Esophagus mucosa (tissue), 1 donor: ENCODE data around the gene MAPK14. TPM values are rescaled to one million over a fixed set of nuclear protein-coding genes. Genes with fewer than 3 reads are reported as not detected.
A peak's percentile ranks its signal among the peaks of the same experiment; 100 is the strongest.

Source experiments
- ATAC-seq: fragments of 200-7000 bp; cut with Tn5 transposase; one replicate; pipeline ENCODE4 v1.9.1; 2020
- total RNA-seq: library from RNA; stranded (reverse); gene quantifications from one replicate; pipeline ENCODE4 v1.2.4, GENCODE V29; 2023
- donor health status: DM: yes; HTN: yes; CAD: no.

MAPK14 gene
- total RNA-seq, 1 donor from 2014 or later = 39.9 TPM

DNA sequence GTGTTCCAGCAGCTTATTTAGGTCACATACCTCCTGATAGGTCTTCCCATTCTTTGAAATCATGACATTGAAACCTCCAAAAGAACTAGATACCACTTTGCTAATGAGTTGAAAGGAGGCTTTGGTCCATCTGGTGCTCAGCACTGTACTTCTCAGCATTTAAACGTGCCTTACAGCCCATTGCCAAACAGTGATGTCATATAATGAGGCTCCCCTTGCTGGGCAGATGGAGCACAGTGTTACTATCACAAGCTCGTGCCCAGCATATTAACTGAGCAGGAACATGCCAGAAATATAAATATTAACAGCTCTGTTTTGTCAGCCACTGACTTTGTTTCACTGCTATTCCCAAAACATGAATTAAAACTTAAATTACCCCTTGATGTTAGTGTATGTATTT is 77.2 kb downstream of the MAPK14 start:
- ATAC-seq = no peak

DNA sequence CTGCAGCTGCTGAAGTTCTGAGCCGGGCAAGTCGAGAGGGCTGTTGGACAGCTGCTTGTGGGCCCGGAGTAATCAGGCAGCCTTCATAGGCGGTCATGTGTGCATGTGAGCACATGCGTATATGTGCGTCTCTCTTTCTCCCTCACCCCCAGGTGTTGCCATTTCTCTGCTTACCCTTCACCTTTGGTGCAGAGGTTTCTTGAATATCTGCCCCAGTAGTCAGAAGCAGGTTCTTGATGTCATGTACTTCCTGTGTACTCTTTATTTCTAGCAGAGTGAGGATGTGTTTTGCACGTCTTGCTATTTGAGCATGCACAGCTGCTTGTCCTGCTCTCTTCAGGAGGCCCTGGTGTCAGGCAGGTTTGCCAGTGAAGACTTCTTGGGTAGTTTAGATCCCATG is 81.5 kb downstream of the MAPK14 start:
- ATAC-seq = peak; percentile 39

DNA sequence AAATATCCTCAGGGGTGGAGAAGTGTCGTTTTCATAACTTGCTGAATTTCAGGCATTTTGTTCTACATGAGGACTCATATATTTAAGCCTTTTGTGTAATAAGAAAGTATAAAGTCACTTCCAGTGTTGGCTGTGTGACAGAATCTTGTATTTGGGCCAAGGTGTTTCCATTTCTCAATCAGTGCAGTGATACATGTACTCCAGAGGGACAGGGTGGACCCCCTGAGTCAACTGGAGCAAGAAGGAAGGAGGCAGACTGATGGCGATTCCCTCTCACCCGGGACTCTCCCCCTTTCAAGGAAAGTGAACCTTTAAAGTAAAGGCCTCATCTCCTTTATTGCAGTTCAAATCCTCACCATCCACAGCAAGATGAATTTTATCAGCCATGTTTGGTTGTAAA is 82.4 kb downstream of the MAPK14 start:
- ATAC-seq = no peak

DNA sequence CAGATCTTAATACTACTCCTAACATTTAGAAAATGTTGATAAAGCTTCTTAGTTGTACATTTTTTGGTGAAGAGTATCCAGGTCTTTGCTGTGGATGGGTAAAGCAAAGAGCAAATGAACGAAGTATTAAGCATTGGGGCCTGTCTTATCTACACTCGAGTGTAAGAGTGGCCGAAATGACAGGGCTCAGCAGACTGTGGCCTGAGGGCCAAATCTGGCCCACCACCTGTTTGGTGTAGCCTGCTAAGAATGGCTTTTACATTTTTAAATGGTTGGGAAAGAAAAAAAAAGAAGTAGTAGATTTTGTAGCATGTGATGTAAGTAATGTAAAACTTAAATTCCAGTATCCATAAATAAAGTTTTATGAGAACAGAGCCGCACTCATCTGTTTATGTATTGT is 83.3 kb downstream of the MAPK14 start:
- no peak for ATAC-seq

DNA sequence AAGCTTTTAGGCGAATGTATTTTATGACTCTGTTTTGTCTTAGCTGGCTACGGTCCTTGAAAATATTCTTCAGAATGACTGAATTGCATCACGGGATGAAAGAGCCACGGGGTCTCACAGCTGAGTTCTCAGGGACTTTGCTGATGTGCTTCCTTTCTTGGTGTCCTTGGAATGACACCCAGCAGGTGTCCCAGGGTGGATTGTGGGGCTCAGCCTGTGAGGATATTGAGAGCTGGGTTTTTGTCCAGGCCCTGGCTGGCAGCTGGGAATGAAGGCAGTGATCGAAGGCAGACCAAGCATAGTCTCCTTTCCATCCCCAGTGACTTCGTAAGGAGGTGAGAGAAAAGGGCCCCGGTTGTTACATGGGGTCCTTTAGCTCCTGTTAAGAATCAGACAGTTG is 83.9 kb downstream of the MAPK14 start:
- no peak for ATAC-seq

DNA sequence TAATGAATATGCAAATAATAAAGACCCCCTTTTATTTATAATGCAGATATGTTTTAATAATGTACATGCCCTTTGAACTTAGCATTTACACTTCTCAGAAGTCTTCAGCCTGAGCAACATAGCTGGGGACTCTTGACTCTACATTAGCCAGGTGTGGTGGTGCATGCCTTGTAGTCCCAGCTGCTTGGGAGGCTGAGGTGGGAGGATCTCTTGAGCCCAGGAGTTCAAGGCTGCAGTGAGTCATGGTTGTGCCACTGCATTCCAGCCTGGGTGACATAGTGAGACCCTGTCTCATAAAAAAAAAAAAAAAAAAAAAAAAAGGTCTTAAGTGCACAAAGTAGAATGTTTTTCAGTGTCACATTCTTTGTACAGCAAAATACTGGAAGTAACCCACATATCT is 85.4 kb downstream of the MAPK14 start:
- ATAC-seq = no peak

DNA sequence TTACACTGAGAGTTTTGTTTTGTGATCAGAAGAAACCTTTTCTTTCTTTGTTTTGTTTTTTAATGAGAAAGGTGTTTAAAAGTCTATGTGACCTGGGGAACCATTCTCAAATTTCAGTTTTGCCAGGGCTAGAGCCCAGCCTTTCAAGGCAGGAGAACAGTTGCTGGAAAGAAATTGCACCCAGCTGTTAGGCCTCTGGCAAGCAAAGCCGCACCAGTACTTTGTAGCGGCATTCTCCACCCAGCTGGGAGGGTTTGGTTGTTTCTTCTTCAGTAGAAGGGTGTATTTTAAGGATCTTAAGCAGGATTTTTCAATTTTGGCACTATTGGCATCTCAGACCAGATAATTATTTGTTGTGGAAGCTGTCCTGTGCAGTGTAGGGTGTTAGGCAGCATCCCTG is 86.1 kb downstream of the MAPK14 start:
- ATAC-seq = no peak

DNA sequence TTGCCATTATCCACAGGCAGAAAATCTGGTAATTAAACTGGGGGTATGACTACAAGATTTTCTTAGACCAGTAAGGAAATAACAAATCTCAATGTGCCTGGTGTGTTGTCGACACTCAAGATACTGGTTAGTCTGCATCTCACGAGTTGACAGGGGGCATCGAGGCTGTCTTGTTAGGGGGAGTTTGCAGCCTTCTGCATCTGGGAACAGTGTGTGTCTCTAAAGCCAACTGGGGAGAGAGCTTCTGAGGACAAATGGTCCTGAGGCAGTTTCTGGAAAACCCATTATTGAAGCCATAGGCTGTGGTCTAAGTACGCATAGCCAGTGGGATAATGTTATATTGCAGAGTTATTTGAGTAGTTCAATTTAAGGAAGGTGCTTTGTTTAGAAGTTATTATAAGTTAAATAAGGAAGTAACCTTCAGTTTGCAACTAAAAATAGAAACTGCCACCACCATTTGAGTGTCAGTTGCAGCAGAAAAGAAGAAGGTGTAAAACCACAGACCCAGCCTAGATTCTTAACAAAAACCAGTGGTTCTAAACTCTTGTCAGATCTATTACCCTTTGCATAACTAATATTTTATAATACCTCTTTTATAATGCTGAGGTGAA is 87.3 kb downstream of the MAPK14 start:
- no peak for ATAC-seq

DNA sequence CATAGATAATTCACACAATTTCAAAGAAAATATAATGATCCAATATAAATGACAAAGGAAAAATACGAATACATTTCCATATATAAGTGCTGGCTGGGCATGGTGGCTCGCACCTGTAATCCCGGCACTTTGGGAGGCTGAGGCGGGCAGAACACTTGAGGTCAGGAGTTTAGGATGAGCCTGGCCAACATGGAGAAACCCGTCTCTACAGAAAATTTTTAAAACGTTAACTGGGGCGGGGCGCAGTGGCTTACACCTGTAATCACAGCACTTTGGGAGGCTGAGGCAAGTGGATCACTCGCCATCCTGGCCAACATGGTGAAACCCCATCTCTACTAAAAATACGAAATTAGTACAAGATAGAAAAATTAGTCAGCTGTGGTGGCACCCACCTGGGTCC is 87.8 kb downstream of the MAPK14 start:
- no peak for ATAC-seq

DNA sequence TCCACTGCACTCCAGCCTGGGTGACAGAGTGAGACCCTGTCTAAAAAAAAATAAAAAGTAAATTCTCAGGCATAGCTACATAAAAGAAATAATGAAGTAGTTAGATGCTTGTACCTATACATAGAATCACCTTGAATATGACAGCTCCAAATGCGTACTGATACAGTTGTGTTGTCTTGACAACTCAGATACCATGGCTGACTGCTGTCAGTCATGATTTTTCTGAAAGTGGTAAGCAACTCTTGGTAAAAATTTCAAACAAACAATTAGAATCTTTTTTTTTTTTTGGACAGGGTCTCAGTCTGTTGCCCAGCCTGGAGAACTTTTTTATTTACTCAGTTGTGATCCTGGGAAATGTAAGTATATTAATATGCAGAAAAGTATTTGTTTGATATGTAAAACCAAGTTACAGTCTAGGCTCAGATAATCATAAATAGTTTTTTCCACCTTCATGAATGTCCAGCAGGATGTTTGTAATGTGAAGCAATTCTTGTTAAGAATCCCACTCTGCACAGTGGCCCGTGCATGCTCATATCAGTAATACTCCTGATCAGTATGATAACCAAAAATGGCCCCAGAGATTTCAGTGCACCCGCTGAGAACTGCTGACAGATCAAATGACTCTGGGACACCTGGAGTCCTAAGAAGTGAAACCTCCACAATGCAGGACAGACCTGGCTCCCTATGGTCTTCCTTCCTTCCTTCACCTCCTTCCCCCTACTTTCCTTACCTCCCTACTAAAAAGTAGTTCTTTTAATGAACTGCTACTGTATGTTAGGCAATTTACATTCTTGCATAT is 88.7 kb downstream of the MAPK14 start:
- no peak for ATAC-seq

DNA sequence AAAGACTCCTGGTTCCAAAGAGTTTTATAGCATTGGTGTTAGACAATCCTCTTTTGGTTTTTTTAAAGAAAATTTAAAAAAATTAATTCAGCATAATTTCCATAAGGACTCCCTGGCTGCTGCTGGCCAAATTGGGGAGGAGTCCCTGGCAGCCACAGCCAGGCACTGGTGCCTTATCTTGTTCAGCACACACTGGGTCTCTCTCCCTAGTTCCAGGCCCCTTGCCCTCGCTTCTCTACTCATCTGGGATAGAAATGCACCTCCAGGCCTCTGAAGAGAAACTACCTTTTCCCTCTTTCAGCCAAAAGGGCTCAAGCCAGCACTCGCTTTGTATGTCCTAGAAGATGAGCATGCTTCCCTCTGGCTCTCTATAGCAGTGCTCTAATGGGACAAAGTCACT is 89.3 kb downstream of the MAPK14 start:
- ATAC-seq = no peak

DNA sequence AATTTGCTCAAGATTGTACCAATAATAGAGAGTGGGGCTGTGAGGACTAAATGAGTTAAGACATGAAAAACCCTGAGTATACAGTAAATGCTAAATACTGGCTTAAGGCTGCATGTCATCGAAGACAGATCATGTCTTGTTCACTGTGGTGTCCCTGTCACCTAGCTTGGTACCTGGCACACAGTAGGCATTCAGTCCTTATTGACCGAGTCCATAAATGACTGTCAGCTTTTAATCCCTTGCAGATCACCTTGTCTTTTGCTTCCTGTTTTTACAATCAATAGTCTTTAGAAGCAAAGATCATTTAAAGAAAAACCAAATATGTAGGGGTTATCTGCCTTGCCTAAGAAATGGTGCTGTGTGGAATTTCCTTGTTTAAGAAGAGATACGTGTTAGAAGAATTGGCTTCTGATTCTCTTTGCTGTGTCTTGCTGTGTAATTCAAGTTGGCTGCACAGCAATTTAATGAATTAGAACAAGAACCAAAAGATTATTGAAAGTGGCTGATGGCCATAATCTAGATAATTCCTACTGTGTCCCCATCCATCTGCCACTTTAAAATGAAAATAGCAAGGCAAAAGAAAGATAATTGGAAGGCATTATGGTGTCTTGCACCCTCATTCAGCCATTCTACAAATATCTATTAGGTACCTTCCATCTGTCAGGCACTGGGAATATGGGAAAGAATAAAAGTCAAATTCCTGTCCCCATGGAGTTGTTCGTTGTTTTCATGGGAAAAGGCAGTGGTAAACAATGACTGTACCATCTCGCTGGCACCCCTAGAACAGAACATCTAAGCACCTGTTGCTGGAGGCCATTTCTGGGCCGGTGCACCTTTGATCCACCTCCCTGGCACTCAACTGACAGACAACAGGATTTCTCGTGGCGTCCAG is 90.3 kb downstream of the MAPK14 start:
- no peak for ATAC-seq

DNA sequence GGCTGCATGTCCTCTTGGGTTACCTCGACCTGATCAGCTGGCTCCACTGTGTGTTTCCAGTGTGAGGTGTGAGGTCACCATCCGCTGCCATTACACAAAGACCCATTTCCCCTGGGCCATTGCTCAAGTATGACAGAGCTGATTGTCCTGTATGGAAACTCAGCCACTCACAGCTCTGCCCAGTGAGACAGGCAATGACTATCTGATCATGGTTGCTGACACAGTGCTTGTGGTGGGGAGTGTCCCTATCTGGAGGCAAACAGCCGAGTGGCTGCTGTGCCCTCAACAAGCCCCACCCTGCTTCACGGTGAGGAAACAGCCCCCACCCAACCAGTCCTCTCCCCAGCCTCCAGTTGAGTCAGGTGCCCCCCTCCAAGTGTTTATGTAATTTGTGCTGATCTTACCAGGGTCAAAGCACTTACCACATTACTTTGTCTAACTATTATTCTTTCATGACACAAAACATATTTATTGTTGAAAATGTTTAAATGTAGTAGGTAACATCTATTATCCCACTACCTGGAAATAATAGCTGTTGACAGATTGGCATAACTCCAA is 91.0 kb downstream of the MAPK14 start:
- ATAC-seq = peak; percentile 86

DNA sequence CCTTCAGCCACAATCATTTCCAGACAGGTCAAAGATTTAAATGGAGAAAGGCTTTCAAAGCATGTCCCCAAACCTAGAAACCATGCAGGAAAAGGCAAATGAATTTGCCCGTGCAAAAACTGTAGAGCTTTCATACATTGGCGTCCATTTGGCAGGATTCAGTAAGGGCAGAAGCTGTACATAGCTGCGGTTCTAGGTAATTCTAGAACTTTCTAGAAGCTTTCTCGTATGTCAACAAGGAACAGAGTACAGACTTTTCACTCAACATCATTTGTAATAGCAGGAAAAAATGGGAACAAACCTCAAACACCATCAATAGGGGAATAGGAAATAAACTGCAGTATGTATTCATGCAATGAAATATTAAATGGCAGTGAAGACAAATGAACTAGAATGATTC is 91.6 kb downstream of the MAPK14 start:
- no peak for ATAC-seq

DNA sequence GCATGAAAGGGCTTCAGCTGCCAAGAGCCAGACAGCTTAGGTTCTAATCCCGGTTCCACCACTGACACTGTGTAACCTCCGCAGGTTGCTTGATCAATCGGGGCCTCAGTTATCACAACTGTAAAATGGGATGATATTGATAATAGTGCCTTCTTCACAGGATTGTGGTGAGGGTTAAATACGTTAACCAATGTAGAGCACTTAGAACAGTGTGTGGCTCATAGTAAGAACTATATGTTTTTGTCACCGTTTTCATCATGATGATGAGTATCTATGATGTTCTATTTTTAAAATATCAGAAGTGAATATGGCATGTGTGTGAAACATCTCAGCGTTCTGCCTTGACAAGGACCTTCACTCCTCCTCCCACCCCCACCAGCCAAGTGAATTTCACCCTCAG is 92.4 kb downstream of the MAPK14 start:
- no peak for ATAC-seq

DNA sequence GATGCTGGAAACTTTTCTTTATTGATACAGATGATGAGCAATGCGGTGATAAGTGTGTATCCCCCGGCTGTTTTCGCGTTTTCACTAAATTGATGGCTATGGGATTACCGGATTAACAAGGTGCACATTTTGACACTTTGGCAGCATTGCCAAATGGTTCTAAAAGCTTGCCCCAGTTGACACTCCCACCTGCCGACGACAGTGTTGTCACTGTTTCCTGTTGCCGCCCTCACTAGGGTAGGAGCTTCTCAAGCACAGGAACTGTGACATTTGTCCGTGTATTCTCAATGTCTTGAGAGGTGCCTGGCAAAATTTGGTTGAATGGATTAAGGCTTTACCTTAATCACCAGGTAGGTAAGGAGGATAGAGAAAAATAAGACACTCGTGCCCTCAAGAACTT is 92.9 kb downstream of the MAPK14 start:
- ATAC-seq = peak; percentile 16

DNA sequence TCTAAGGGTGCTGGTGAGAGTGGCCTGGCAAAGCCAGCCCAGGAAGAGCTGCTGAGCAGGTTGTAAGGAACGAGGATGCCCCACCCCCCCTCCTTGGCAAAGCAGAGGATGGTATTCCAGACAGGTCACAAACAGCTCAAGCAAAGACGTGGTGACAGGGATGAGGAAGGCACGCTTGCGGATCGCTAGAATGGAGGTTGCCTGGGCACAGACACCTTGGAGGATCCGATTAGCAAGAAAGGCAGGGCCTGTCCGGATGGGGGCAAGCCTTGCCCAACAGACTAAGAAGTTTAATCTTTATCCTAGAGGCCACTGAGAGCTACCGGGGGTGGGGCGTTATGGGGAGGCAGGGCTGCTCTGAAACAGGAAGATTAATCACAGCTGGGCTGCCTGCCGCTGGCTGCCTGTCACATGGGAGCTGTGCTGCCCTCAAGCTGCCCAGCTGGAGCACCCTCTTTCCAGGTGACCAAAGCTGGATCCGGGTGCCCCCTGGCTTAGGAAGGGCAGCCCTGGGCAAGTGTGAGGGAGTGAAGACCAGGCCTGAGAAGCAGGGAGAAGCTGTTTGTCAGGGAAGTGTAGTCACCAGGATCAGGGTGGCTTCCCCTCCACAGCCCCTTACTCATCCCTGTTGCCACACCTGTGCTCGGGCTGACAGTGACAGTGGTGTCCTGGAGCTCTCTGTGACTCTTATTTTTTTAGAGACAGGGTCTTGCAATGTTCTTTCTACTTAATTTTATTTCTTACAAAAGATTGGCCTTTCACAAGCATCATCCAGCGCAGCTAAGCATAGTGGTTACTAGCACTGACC is 93.6 kb downstream of the MAPK14 start:
- peak; percentile 53 for ATAC-seq

DNA sequence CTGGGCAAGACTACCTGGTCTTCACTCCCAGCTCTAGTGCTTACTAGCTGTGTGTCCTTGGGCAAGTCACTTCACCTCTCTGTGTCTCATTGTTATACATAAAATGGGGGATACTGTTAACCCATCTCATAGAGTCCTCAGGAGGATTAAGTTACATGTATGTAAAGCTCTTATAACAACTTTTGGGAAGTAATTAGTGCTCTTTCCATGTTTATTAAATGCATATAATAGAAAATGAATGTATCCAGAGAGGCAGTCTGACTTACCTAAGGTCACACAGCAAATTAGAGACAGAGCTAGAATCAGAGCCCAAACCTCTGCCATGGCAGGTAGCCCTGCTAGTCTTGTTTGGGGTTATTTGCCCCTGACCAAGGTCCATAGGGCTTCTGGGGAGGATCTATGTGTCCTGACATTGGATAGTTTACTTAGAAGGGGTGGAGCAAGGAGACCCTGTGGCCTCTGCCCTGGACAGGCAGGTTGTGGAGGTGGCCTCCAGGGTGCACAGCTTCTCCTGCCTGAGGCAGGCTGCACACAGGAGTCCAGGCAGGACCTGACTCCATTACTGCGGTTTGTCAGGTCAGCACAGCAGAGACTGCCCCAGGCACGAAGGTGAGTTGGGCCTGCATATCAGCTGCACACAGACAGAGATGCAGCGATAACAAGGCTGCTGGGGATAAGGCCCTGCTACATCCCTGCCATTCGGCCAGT is 94.3 kb downstream of the MAPK14 start:
- ATAC-seq = no peak

DNA sequence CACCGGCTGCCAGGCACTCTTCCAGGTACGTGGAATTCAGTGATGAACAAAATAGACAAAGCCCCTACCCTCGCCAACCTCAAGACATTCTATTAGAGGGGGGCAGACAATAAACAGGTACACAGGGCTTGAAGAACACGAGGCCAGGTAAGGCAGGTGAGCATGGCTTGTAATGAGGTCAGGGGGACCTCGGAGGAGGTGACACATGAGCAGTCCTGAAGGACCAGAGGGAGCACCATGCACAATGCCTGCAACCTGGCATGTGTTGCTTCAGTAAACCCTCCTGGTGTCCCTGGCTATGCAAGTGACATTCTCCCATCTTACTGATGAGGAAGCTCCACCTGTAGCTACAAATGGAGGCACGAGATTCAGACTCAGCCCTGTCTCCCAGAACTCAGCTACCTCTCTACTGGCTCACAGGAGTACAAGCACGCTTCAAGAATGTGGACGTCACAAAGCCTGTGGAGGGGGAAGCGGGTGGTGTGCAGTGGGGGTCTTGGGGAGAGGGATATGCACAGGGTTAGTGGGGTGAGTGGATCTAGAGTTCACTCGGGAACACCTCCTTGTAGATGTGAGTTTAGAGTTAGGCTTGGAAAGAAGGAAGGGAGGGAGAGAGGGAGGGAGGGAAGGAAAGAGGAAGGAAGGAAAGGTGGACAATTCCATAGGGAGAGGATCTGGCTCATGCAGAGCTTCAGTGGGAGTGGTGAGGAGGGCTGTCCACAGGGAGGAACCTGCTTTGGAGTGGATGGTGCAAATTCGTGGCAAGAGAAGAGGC is 95.1 kb downstream of the MAPK14 start:
- ATAC-seq = no peak

DNA sequence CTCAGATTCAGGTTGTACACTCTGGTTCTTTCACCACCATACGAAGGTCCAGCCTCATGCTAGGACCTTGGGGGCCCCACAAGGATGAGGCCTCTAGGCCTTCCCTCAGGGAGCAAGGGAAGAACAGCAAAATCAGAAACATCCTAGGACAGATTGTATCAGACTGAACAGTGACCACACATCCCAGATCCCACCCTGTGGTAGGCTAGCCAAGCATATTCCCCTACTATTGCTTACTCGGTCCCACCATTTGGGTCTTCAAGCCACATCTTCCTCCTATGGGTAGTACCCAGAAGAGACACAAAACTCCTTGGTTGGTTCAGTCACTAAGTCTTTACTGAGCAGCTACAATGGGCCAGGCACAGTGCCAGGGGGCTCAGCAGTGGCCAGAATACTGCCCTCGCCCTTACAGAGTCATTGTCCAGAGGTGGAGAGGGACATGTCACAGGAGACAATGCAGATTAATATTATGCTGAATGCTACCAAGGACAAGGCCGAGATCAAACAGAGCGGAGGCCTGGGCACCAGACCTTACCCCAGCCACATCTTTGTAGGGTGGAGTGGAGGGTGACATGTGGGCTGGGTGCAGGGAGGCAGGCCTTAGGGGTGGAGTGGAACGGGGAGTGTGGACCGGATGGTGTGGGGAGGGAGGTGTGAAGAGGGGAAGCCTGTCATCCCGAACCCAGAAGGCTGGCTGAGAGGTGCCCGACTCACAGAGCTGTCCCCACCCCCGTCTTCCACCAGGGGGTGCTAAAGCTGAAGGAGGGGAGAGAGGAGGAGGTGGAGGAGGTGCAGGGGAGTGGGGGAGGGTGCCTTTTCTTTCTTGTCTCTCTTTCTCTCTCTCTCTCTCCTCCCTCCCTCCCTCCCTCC is 95.9 kb downstream of the MAPK14 start:
- ATAC-seq = peak; percentile 71
